SK-N-SH (cell line): ENCODE measurements around the gene GNAS. TPM values are rescaled to one million over a fixed set of nuclear protein-coding genes. Genes with fewer than 3 reads are reported as not detected.

Experiments used
- CTCF ChIA-PET: fragments of 300-600, 350-600 bp; formaldehyde crosslinking; extraction: SDS; loops from one replicate; lab custom pipeline; 2021; lab: Yijun Ruan, JAX
- POLR2A ChIA-PET: fragments of 350-600 bp; sonication (Branson Sonifier 250); formaldehyde crosslinking; extraction: SDS; loops from one replicate; lab custom pipeline; 2020; ENCODE audit warnings: antibody characterized with exemption, inconsistent platforms; lab: Yijun Ruan, JAX
- DNase-seq: peaks from one replicate; pipeline ENCODE4 v3.0.0; 2012
- H2AFZ ChIP-seq: fragments of 200-600 bp; sonication (generic); 2 replicates; pipeline ENCODE4 v1.8.1; 2016; ENCODE audit warnings: antibody characterized with exemption, mild to moderate bottlenecking, low read depth
- H3F3A ChIP-seq: fragments of 200-600 bp; sonication (generic); replicated peaks from 2 replicates; pipeline ENCODE3; 2016; ENCODE audit warnings: antibody characterized with exemption, mild to moderate bottlenecking; ENCODE audit not compliant: insufficient read depth
- H3K27ac ChIP-seq, 2 experiments: fragments of 200-500 bp in 1 of 2; fragments of 200-600 bp in 1 of 2; sonication (Bioruptor generic) in 1 of 2; sonication (generic), shearing (Covaris generic) in 1 of 2; 2 replicates each; pipeline versions ENCODE4 v1.5.1 to v1.6.1; 2014 to 2016; ENCODE audit warnings: low read depth in 2 of 2, inconsistent platforms in 1 of 2, low read length in 1 of 2, mild to moderate bottlenecking in 1 of 2, mixed read lengths in 1 of 2
- H3K27me3 ChIP-seq: fragments of 200-600 bp; sonication (generic), shearing (Covaris generic); 2 replicates; pipeline ENCODE4 v1.6.1; 2016; ENCODE audit warnings: mixed run types; ENCODE audit not compliant: insufficient read depth
- H3K36me3 ChIP-seq, 2 experiments: fragments of 200-500 bp in 1 of 2; fragments of 200-600 bp in 1 of 2; sonication (Bioruptor generic) in 1 of 2; sonication (generic) in 1 of 2; replicated peaks in 1 of 2; 2 replicates each; pipeline versions ENCODE3 to v1.5.1; 2014 to 2016; ENCODE audit warnings: low read length in 1 of 2, mild to moderate bottlenecking in 1 of 2; ENCODE audit not compliant: insufficient read depth in 2 of 2, control insufficient read depth in 1 of 2
- H3K4me1 ChIP-seq, 2 experiments: fragments of 200-500 bp in 1 of 2; fragments of 200-600 bp in 1 of 2; sonication (Bioruptor generic) in 1 of 2; sonication (generic), shearing (Covaris generic) in 1 of 2; 2 replicates each; pipeline versions ENCODE4 v1.5.1 to v1.6.1; 2014 to 2016; ENCODE audit warnings: low read depth in 1 of 2, low read length in 1 of 2, mixed run types in 1 of 2; ENCODE audit not compliant: insufficient read depth in 2 of 2, control insufficient read depth in 1 of 2
- H3K4me2 ChIP-seq: fragments of 200-600 bp; sonication (generic), shearing (Covaris generic); 2 replicates; pipeline ENCODE4 v1.6.1; 2017; ENCODE audit warnings: mixed run types
- H3K4me3 ChIP-seq, 2 experiments: fragments of 200-500 bp in 1 of 2; fragments of 200-600 bp in 1 of 2; sonication (Bioruptor generic) in 1 of 2; sonication (generic), shearing (Covaris generic) in 1 of 2; 2 replicates each; pipeline versions ENCODE4 v1.5.1 to v1.8.1; 2014 to 2016; ENCODE audit warnings: low read depth in 2 of 2, inconsistent platforms in 1 of 2, low read length in 1 of 2, mild to moderate bottlenecking in 1 of 2, mixed read lengths in 1 of 2, moderate library complexity in 1 of 2
- H3K79me2 ChIP-seq: fragments of 200-600 bp; sonication (generic); 2 replicates; pipeline ENCODE4 v1.8.1; 2017; ENCODE audit warnings: mild to moderate bottlenecking; ENCODE audit not compliant: insufficient read depth
- H3K9ac ChIP-seq: fragments of 200-600 bp; sonication (generic); 2 replicates; pipeline ENCODE4 v1.6.1; 2017; ENCODE audit warnings: mixed run types
- H3K9me2 ChIP-seq: fragments of 200-600 bp; sonication (generic); 2 replicates; pipeline ENCODE4 v1.6.1; 2017; ENCODE audit warnings: mixed run types
- H3K9me3 ChIP-seq: fragments of 200-600 bp; sonication (generic); 2 replicates; pipeline ENCODE4 v1.6.1; 2017; ENCODE audit warnings: mixed run types, mild to moderate bottlenecking, moderate library complexity
- H4K20me1 ChIP-seq: fragments of 200-600 bp; sonication (generic); 2 replicates; pipeline ENCODE4 v1.6.1; 2017; ENCODE audit warnings: mild to moderate bottlenecking, mixed run types; ENCODE audit not compliant: insufficient read depth
- CHD2 ChIP-seq: fragments of 150-350 bp; IDR thresholded peaks from 2 replicates; pipeline ENCODE4 v1.6.1; 2018; ENCODE audit warnings: low read length; ENCODE audit not compliant: partially characterized antibody
- CTCF ChIP-seq: fragments of 200-600 bp; sonication (generic); IDR thresholded peaks from 2 replicates; pipeline ENCODE4 v1.6.1; 2017; ENCODE audit warnings: antibody characterized with exemption, mild to moderate bottlenecking, moderate library complexity
- ELF1 ChIP-seq: IDR thresholded peaks from 2 replicates; pipeline ENCODE4 v1.4.0; 2012
- EP300 ChIP-seq, 2 experiments: IDR thresholded peaks; 2 replicates each; pipeline versions ENCODE4 v1.4.0 to v1.6.1; 2012; ENCODE audit warnings: borderline replicate concordance in 1 of 2, low read depth in 1 of 2, low read length in 1 of 2
- FOXJ3 ChIP-seq: sonication (generic); formaldehyde crosslinking; IDR thresholded peaks from 2 replicates; pipeline ENCODE4 v1.5.1; 2020; ENCODE audit warnings: mild to moderate bottlenecking, missing genetic modification reagents
- FOXM1 ChIP-seq: IDR thresholded peaks from 2 replicates; pipeline ENCODE4 v1.4.0; 2012; ENCODE audit warnings: low read depth, mild to moderate bottlenecking
- GABPA ChIP-seq: IDR thresholded peaks from 2 replicates; pipeline ENCODE4 v1.4.0; 2012; ENCODE audit warnings: low read depth, mild to moderate bottlenecking
- MEF2A ChIP-seq: IDR thresholded peaks from 2 replicates; pipeline ENCODE4 v1.4.0; 2012; ENCODE audit warnings: low read depth, borderline replicate concordance
- NFIC ChIP-seq: IDR thresholded peaks from 2 replicates; pipeline ENCODE4 v1.4.0; 2012; ENCODE audit warnings: borderline replicate concordance
- NRF1 ChIP-seq: IDR thresholded peaks from 2 replicates; pipeline ENCODE4 v1.6.1; 2012; ENCODE audit warnings: low read depth, mild to moderate bottlenecking, low read length
- PBX3 ChIP-seq: IDR thresholded peaks from 2 replicates; pipeline ENCODE4; 2012
- RAD21 ChIP-seq: IDR thresholded peaks from 2 replicates; pipeline ENCODE4 v1.6.1; 2012; ENCODE audit warnings: mild to moderate bottlenecking, low read length
- RCOR1 ChIP-seq: fragments of 150-350 bp; IDR thresholded peaks from 2 replicates; pipeline ENCODE4 v1.6.1; 2017; ENCODE audit warnings: antibody characterized with exemption, low read length
- RFX5 ChIP-seq: IDR thresholded peaks from 2 replicates; pipeline ENCODE4 v1.6.1; 2012; ENCODE audit warnings: mild to moderate bottlenecking, improper control_type of control experiment, low read length
- SIN3A ChIP-seq: IDR thresholded peaks from 2 replicates; pipeline ENCODE4 v1.6.1; 2012; ENCODE audit warnings: low read depth, mild to moderate bottlenecking, low read length, moderate library complexity, borderline replicate concordance
- SMC3 ChIP-seq: IDR thresholded peaks from 2 replicates; pipeline ENCODE4 v1.6.1; 2012; ENCODE audit warnings: low read depth, low read length, improper control_type of control experiment
- TAF1 ChIP-seq: IDR thresholded peaks from 2 replicates; pipeline ENCODE4 v1.6.1; 2012; ENCODE audit warnings: low read depth, mild to moderate bottlenecking, low read length, moderate library complexity, borderline replicate concordance
- TEAD4 ChIP-seq: IDR thresholded peaks from 2 replicates; pipeline ENCODE4 v1.4.0; 2012; ENCODE audit warnings: mild to moderate bottlenecking, borderline replicate concordance; ENCODE audit not compliant: insufficient read depth
- YY1 ChIP-seq: IDR thresholded peaks from 2 replicates; pipeline ENCODE4 v1.4.0; 2012; ENCODE audit warnings: low read depth, mild to moderate bottlenecking
- ZBTB33 ChIP-seq: IDR thresholded peaks from 2 replicates; pipeline ENCODE4 v1.4.0; 2012; ENCODE audit warnings: low read depth, borderline replicate concordance
- WGBS: methylation state at CpG from one replicate; pipeline ENCODE4 v1.1.6; 2017; ENCODE audit warnings: low lambda C conversion rate; 5-methylcytosine and 5-hydroxymethylcytosine counted together
- polyA plus RNA-seq, 3 experiments: library from polyadenylated mRNA; depleted of rRNA; stranded (reverse); fragments of >200 nt; gene quantifications; 2 replicates each; pipeline ENCODE4 v1.2.3, GENCODE V29; 2012

The GNAS gene
- polyA plus RNA-seq, 1 of the 3 experiments (the other 2 are of a cell fraction): 1,562 TPM

- CTCF ChIA-PET: no interaction called here
These were observed 49.0 kb upstream of the GNAS start for GRCh38 chr20:58803533-58803932.

GRCh38 chr20:58807801-58808200 lies 44.7 kb upstream of the GNAS start:
- no peaks in the 10 kb centered on the region for H4K20me1 ChIP-seq
- ChIA-PET CTCF (no interaction called here), POLR2A (no interaction called here)
- no peak for DNase-seq
- H3K79me2 ChIP-seq: no peaks in the 10 kb centered on the region
- H3K4me1 ChIP-seq: no peaks in the 10 kb centered on the region
- H2AFZ ChIP-seq: no peak overlapping the region
- H3F3A ChIP-seq: no peaks in the 10 kb centered on the region
- H3K4me2 ChIP-seq: no peak overlapping the region
- H3K27me3 ChIP-seq: no peaks in the 10 kb centered on the region
- no peak overlapping the region for H3K9ac ChIP-seq
- H3K9me3 ChIP-seq: no peaks in the 10 kb centered on the region
- H3K4me3 ChIP-seq: no peak overlapping the region
- H3K36me3 ChIP-seq: no peaks in the 10 kb centered on the region
- WGBS: 78% methylated on average over 11 of the region's 11 CpGs
- no peaks in the 10 kb centered on the region for H3K9me2 ChIP-seq
- H3K27ac ChIP-seq: no peak overlapping the region
- TF ChIP-seq RFX5 (no peak), EP300 (IDR thresholded peaks at IDR 0.05; ENCODE audit: borderline replicate concordance in 1 of 2, low read depth in 1 of 2, low read length in 1 of 2) (no peak), FOXM1 (no peak), PBX3 (no peak), RCOR1 (no peak), SMC3 (no peak), YY1 (no peak), ELF1 (no peak), ZBTB33 (no peak), GABPA (no peak), NFIC (no peak), CHD2 (no peak)

More at GRCh38 chr20:58803533-58803932, 49.0 kb upstream of the GNAS start:
- POLR2A ChIA-PET: no interaction called here
- 73% methylated on average over 18 of the region's 18 CpGs for WGBS
- H2AFZ ChIP-seq: no peak overlapping the region
- H3K79me2 ChIP-seq: no peaks in the 10 kb centered on the region
- no peaks in the 10 kb centered on the region for H3K36me3 ChIP-seq
- H3K27me3 ChIP-seq: no peaks in the 10 kb centered on the region
- no peak overlapping the region for H3K27ac ChIP-seq
- H3K9me3 ChIP-seq: no peaks in the 10 kb centered on the region
- H3F3A ChIP-seq: no peaks in the 10 kb centered on the region
- H3K9ac ChIP-seq: no peak overlapping the region
- DNase-seq: no peak
- no peak overlapping the region for H3K4me2 ChIP-seq
- H3K4me3 ChIP-seq: no peak overlapping the region
- TF ChIP-seq SMC3 (no peak), FOXM1 (no peak), MEF2A (no peak), RAD21 (no peak), TEAD4 (no peak), NRF1 (no peak), RFX5 (no peak), EP300 (IDR thresholded peaks at IDR 0.05; ENCODE audit: borderline replicate concordance in 1 of 2, low read depth in 1 of 2, low read length in 1 of 2) (no peak), SIN3A (no peak), YY1 (no peak), CHD2 (no peak), PBX3 (no peak), FOXJ3 (no peak), ELF1 (no peak), TAF1 (no peak), CTCF (no peak)
- H3K9me2 ChIP-seq: no peaks in the 10 kb centered on the region
- no peaks in the 10 kb centered on the region for H4K20me1 ChIP-seq
- no peaks in the 10 kb centered on the region; a peak in 1 of 4 replicates for H3K4me1 ChIP-seq
